ENCODE measurements around the gene RRM1.
"Not testable (repeated sequence)": the region's sequence is repeated elsewhere in the genome, so short reads cannot be mapped to it uniquely, and the experiment has no call there.

Gene RRM1

DNA sequence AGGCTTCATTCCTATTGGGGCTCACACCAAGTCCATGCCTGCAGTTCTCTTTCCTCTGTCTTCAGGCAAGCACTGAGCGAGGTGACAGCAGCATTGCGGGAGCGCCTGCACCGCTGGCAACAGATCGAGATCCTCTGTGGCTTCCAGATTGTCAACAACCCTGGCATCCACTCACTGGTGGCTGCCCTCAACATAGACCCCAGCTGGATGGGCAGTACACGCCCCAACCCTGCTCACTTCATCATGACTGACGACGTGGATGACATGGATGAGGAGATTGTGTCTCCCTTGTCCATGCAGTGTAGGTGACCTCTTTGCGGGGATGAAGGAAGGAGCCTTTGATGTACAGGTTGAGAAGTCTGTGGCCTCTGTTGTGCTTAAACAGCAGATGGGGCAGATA, 11.4 kb upstream of the RRM1 start:
- no peak for DNase-seq (ENCODE audit: low read depth)

DNA sequence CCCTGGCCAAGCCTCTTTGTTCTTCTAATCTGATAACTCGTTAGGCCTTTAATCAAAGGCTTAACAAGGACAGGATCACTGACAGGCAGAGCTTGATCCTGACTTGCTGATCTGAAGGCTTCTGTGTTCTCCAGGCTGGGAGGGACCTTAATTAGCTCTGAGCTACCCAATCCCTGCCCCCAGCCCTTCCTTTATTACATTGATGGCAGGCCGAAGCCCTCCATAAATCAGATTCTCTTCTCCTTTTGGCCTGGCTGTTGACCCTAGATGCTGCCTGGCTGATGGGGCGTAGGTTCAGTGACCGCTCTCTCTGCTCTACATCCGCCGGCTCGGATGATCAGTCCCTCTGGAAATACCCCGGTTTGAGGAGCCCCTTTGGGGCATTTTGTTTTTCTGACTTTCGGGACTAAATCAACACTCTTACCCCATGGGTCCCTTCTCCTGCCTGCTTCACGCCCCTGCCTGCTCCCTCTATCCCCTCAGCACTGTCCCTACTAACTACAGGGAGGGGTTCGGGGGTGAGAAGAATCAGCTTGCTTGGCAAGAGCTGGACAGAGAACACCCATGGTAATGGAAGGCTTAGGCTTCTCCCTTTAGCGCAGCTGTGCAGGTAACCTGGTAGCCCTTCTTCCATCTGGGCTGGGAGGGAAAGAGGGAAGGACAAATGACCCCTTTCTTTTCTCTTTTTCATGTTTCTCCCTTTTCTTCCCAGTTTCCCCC, 10.0 kb upstream of the RRM1 start:
- no peak for DNase-seq (ENCODE audit: low read depth)

DNA sequence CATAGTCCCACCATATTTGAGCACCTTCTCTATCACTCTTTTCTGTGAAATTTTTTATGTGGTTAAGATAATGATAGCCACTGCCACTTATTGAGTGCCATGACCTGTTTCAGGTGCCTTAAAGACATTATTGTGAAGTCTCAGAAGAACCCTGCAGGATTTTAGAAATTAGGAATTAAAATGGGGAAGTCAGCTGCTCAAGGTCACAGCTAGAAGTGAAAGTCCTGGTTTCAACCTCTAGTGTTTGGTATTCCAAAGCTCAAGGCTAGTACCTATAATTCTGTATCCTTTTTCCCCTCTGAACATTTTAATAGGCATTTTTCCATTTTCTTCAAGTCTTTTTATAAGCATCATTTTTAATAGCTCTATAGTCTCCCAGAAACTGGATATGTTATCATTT, 9.0 kb upstream of the RRM1 start:
- no peak for DNase-seq (ENCODE audit: low read depth)

DNA sequence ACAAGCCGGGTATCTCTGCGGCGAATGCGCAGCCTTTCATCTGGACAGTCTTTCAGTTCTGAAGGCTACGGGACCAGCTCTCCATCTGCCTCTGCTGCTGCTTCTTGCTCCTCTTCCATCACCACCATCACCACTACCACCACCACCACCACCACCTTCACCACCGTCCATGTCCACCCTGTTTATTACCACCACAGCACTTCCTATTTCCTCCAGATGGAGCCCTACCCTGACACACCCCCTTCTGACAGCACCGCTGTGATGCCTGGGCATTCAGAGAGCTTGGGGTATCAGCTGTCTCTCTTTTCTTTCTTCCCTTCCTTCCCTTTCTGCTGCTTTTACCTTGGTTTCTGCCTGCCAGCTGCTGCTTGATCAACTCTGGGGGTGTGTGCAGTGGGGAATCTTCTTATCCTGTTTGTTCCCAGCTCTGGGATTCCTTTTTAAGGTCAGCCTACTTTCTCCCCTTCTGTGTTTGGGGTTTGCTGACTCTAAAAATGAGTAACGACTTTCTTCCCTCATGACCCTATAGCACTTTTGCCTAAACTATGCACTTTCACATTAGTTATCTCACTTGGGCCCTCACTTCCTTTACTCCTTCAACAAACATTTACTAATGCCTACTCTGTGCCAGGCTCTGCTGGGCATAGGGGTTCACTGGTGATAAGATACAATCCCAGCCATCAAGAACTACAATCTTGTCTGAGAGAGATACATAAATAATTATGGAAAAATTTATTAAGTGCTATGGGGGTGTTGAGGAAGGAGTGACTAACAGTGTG, 7.8 kb upstream of the RRM1 start:
- DNase-seq (ENCODE audit: low read depth) = no peak

DNA sequence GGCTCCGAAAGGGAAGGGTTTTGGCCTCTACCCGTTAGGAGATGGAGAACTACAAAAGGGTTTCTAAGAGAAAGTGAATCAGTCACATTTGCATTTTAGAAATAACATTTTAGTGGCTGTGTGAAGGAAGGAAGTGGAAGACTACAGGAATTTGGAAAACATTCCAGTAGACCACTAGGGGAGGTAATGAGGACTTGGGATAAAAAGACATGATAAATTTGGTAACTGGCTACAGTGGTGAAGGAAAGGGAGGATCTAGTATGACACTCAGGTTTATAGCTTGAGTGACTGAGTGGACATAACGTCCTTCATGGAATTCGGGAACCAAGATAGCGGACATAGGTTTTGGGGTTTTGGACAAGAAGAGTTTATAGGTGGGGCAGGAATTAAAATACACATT, 7.0 kb upstream of the RRM1 start:
- DNase-seq (ENCODE audit: low read depth) = no peak

DNA sequence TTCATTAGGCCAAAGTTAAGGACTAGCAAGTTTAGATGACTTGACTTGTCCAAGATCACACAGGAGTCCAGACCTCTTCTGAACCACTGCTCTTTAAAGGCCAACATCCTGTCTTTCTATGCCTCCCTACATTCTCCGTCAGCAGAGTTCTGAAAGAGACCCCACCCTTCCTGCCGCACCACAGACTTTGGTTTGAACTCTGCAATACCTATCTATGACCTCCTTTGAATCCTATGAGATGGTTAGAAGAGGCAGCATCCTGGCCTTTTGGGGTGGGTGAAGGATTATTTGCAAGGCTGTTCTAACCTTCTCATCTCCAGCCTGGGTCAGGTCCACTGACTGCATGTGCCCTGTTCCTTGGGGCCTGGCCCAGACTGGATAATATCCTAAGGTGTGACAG, 4.3 kb upstream of the RRM1 start:
- no peak for DNase-seq (ENCODE audit: low read depth)

DNA sequence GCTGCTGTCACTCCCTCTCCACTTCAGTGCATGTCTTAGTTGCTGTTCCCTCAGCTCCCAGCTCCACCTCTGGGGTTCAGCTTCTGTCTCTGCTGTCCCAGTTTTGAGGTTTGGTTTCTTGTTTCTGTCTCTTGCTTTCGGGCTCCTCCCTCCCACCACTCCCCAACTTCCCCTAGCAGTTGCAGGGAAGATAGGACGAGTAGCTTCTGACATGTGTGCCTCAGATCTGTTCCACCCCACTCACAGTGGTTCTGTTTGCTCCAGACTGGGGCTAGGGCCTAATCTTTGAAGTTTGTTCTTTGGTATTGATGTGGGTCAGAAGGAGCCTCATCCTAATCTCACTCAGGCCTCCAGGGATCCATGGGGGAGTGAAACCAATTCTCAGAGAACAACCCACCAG, 2.6 kb upstream of the RRM1 start:
- DNase-seq (ENCODE audit: low read depth) = no peak

DNA sequence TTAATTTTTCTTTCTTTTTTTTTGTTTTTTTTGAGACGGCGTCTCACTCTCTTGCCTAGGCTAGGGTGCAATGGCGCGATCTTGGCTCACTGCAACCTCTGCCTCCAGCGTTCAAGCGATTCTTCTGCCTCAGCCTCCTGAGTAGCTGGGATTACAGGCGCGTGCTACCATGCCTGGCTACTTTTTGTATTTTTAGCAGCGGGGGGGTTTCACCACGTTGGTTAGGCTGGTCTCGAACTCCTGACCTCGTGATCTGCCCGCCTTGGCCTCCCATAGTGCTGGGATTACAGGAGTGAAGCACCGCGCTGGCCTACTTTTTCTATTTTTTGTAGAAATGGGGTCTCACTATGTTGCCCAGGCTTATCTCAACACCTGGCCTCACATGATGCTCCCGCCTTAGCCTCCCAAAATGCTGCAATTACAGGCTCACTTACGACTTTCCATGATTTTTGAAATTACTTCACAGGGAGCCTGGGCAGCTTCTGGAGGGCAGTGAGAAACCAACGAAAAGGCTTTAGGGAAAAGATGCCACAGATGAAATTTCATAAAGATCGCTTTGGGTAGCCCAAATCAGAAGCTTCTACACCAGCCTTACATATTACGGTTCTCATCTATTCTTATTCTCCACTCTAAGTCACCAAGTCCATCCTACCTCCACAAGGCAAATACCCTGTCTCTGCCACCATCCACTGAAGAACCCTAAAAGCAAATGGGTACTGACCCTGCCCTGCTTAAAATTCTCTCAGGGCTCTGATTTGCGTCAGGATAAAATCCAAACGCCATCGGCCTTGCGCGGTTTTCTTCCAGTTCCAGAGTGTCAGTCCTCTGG, 866 bp upstream of the RRM1 start:
- DNase-seq (ENCODE audit: low read depth) = no peak

DNA sequence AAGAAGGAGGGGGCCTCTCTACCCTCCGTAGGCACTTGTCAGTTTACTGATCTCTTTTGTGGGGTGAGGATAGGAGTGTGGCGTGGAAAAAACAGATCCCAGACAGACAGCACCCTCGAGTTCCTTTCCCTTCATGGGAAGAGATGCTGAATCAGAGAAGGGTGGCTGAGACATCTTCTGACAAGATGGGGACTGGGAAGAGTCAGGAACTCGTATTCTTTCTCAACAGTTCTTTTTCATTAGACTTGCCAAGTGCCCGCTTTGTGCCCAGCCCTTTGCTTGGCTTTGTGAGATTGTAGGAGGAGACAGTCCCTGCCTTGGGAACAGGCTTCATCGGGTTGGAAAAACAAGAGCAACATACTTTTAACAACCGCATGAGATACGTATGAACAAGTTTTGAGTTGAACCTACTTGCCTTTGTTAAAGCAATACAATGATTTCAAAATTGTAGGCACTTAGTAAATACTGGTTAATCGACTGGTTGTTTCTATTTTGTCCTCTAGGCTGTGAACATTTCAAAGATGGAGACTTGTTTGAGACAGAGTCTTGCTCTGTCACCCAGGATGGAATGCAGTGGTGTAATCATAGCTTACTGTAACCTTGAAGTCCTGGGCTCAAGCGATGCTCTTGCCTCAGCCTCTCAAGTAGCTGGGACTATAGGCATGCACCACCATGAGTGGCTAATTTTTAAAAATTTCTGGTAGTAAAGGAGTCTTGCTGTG, 1.1 kb downstream of the RRM1 start:
- no peak for DNase-seq (ENCODE audit: low read depth)

DNA sequence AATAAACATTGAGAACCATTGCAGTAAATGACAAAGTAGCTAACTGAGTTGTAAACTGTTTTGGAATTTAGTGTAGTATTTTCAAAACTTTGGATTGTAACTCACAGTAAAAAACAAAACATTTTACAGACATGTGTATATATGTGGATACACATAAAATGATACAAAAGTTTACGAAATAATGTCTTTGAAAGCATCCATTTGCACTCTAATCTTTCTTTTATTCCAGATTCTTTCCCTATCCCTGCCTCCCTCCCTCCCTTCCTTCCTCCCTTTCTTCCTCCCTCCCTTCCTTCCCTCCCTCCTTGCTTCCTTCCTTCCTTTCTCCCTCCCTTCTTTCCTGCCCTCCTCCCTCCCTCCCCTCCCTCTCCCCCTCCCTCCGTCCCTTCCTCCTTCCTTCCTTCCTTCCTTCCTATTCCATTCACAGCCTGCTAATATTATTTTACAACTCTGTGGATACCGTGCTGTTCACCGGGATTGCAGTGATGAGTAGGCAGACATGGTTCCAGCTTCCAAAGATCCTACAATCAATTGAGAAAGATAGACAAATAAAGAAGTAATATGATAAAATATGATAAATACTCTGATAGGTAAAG, 3.5 kb downstream of the RRM1 start:
- DNase-seq (ENCODE audit: low read depth) = no peak

DNA sequence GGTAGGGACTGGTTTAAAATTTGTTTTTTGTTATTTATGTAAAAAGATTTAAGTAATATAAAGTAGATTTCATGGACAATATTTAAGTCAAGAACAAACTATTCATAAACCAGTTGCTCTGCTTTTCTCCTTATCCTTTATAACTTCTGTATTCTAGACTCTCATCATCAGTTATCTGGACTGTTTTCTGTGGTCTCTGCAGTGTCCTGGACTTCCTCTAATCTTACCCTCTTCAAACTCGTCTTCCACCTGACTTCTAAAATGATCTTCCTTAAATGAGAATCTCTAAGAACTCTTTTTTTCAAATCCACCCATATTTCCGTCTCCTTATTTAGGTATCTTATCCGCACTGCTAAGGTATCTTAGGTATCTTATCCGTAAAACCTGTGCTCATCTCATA, 8.1 kb downstream of the RRM1 start:
- DNase-seq (ENCODE audit: low read depth) = no peak

DNA sequence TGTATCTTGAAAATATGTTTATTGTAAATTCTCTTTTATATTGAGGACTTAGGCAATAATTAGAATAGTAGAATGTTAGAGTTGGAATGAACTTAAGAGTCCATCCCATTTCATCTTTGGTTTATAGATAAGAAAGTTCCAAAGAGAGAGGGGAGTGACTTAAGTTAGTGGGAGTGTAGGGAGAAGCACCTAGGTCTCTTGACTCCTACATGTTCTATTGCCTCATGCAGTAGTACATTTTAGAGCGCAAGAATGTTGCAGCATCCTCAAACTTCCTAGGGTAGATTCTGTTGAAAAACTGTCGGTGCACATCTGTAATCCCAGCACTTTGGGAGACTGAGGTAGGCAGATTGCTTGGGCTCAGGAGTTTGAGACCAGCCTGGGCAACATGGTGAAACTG, 8.7 kb downstream of the RRM1 start:
- DNase-seq (ENCODE audit: low read depth) = no peak

DNA sequence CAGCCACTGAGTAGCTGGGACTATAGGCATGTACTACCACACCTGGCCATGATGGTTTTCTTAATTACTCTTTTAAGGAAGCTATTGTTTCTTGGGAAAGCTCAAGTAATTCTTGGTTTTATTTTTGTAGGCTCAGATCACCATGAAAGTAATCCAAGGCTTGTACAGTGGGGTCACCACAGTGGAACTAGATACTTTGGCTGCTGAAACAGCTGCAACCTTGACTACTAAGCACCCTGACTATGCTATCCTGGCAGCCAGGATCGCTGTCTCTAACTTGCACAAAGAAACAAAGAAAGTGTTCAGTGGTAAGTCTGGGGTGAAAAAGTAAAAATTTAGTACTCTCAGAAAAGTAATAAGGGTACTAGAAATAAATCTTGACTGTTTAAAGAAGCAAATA, 11.3 kb downstream of the RRM1 start:
- no peak for DNase-seq (ENCODE audit: low read depth)

DNA sequence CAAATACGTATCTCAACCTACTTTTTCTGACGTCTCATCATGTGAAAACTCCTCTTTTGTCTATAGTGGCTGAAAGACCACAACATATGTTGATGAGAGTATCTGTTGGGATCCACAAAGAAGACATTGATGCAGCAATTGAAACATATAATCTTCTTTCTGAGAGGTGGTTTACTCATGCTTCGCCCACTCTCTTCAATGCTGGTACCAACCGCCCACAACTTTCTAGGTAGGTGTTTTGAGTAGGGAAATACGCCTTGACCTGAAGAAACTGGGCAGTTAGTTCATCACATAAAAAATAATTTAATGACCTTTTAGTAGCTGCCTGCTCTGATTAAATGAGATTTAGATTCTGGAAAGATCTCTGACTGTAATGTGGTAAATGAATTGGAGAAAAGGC, 17.2 kb downstream of the RRM1 start:
- no peak for DNase-seq (ENCODE audit: low read depth)

DNA sequence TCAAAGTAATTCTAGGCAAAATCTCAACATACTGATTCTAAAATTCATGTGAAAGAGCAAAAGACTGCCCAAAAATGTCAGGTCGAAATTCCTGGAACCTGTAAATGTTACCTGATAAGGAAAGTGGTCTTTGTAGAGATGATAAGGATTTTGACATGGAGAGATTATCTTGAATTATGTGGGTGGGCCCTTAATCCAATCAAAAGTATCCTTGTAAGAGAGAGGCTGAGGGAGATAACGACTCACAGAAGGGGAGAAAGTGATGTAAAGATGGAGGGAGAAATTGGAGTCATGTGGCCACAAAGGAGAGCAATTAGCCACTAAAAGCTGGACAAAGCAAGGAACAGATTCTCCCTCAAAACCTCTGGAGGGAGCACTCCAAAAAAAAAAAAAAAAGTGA, 20.5 kb downstream of the RRM1 start:
- no peak for DNase-seq (ENCODE audit: low read depth)

DNA sequence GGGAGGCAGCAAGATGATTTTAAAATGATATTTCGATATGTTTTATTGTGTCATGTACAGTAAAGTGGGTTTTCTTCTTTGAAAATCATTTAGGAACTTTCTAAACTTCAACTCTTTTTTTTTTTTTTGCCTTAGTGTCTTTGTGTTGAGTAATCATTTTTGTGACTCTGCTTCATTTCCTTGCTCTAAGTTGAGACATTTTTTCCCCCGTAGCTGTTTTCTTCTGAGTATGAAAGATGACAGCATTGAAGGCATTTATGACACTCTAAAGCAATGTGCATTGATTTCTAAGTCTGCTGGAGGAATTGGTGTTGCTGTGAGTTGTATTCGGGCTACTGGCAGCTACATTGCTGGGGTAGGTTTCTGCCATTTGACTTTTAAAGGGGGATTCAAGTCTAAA, 23.5 kb downstream of the RRM1 start:
- no peak for DNase-seq (ENCODE audit: low read depth)

DNA sequence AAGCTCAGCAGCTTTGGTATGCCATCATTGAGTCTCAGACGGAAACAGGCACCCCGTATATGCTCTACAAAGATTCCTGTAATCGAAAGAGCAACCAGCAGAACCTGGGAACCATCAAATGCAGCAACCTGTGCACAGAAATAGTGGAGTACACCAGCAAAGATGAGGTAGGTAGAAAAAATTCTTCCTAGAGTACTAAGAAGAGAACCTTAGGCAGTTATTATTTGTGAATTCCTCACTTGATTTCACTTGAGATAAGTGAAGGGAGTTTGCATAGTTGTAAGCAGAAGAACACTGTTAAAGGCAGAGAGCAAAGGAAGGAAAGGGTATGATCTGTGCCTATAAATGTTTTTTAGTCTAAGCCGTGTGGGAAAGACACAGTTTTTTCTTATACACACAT, 28.6 kb downstream of the RRM1 start:
- no peak for DNase-seq (ENCODE audit: low read depth)

DNA sequence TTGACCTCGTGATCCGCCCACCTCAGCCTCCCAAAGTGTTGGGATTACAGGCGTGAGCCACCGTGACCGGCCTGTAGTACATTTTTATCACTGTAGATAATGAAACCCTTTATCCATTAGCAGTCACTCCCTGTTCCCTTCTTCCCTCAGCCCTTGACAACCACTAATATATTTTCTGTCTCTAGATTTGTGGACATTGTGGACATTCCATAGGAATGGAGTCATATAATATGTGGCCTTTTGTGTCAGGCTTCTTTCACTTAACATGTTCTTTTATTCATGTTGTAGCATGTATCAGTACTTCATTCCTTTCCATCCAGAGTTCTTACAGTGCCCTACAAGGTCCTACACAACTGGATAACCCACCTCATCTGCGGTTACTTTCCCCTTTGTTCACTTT, 30.5 kb downstream of the RRM1 start:
- no peak for DNase-seq (ENCODE audit: low read depth)

DNA sequence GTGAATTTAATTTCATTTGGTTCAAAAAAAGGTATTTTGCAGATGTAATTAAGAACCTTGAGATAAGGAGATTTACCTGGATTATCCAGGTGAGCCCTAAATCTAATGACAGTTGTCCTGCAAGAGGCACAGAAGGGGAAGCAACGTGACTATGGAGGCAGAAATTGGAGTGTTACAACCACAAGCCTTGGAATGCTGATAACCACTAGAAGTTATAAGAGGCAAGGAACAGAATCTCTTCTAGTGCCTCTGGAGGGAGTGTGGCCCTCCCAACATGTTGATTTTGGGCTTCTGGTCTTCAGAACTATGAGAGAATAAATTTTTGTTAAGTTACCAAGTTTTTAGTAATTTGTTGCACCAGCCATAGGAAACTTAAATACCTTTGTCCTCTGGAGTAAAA, 32.8 kb downstream of the RRM1 start:
- DNase-seq (ENCODE audit: low read depth) = no peak

DNA sequence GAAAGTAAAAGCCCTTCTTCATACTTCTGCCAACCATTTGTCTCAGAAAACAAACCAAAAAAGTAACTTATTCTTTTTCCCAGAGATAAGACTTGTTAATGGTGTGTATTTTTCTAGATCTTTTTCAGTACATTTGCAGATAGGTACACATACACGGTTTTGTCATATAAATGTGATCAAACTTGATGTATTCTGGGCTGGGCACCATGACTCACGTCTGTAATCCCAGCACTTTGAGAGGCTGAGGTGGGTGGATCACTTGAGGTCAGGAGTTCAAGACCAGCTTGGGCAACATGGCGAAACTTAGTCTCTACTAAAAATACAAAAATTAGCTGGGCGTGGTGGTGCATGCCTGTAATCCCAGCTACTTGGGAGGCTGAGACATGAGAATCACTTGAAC, 35.6 kb downstream of the RRM1 start:
- DNase-seq (ENCODE audit: low read depth) = not testable (repeated sequence)

DNA sequence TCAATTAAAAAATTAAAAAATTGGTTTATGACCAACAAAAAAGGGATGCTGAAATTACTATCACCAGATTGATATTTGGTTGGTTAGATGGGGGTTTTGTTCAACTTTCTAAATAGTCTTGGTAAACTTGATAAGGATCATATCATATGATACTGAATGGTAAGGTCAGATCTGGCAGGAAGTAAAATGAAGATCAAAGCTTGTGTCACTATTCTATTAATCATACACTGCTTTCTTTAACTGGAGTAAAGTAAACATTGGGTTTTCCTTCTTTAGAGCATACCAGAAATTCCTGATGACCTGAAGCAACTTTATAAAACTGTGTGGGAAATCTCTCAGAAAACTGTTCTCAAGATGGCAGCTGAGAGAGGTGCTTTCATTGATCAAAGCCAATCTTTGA, 40.2 kb downstream of the RRM1 start:
- DNase-seq (ENCODE audit: low read depth) = no peak

DNA sequence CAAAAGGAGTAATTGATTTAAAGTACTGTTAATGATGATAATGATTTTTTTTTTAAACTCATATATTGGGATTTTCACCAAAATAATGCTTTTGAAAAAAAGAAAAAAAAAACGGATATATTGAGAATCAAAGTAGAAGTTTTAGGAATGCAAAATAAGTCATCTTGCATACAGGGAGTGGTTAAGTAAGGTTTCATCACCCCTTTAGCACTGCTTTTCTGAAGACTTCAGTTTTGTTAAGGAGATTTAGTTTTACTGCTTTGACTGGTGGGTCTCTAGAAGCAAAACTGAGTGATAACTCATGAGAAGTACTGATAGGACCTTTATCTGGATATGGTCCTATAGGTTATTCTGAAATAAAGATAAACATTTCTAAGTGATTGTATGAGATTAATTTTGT, 43.9 kb downstream of the RRM1 start:
- DNase-seq (ENCODE audit: low read depth) = no peak
